Esophagus muscularis mucosa (tissue), 4 donors: Measurements from ENCODE around the gene ANKRD39. TPM values are rescaled to one million over a fixed set of nuclear protein-coding genes. Genes with fewer than 3 reads are reported as not detected.

Experiments
- DNase-seq: peaks from one replicate; pipeline ENCODE4 v3.0.0-alpha.2; 2017; ENCODE audit errors: extremely low spot score
- H3K27ac ChIP-seq, 4 donors: fragments of 200-600 bp; sonication (generic); replicated peaks in 1 of 4; 1 replicate in 3 of 4; 2 replicates in 1 of 4; pipeline ENCODE4 v1.5.1; 2016 to 2019; ENCODE audit warnings: mild to moderate bottlenecking in 1 of 4
- H3K27me3 ChIP-seq, 4 donors: fragments of 200-600 bp; sonication (generic); one replicate each; pipeline versions ENCODE4 v1.5.1 to v1.6.0; 2016 to 2019
- H3K36me3 ChIP-seq, 4 donors: fragments of 200-600 bp; sonication (generic); one replicate each; pipeline ENCODE4 v1.5.1; 2016 to 2019
- H3K4me1 ChIP-seq, 4 donors: fragments of 200-600 bp; sonication (generic); one replicate each; pipeline ENCODE4 v1.5.1; 2016 to 2019
- H3K4me3 ChIP-seq, 4 donors: fragments of 200-600 bp; sonication (generic); 1 replicate in 2 of 4; 2 replicates in 2 of 4; pipeline ENCODE4 v1.5.1; 2016 to 2019; ENCODE audit warnings: mild to moderate bottlenecking in 4 of 4, moderate library complexity in 1 of 4
- H3K9me3 ChIP-seq, 4 donors: fragments of 200-600 bp; sonication (generic); 1 replicate in 3 of 4; 2 replicates in 1 of 4; pipeline ENCODE4 v1.5.1; 2016 to 2019
- CTCF ChIP-seq, 3 experiments: fragments of 200-600 bp in 2 of 3; fragments of 450-650 bp in 1 of 3; sonication (generic) in 2 of 3; IDR thresholded peaks; one replicate each; pipeline ENCODE4 v1.5.1; 2017 to 2019; ENCODE audit warnings: antibody characterized with exemption in 3 of 3, mild to moderate bottlenecking in 2 of 3, moderate library complexity in 1 of 3
- EP300 ChIP-seq: sonication (generic); formaldehyde crosslinking; IDR thresholded peaks from one replicate; pipeline ENCODE4 v1.6.1; 2017; ENCODE audit warnings: antibody characterized with exemption
- POLR2A ChIP-seq: fragments of 450-650 bp; IDR thresholded peaks from one replicate; pipeline ENCODE4 v1.6.1; 2017; ENCODE audit warnings: antibody characterized with exemption, moderate library complexity, mild to moderate bottlenecking, low read depth
- POLR2AphosphoS5 ChIP-seq, 2 donors: sonication (generic); formaldehyde crosslinking; IDR thresholded peaks; one replicate each; pipeline ENCODE4 v1.6.1; 2017; ENCODE audit warnings: antibody characterized with exemption in 2 of 2
- WGBS: methylation state at CpG from one replicate; pipeline ENCODE4 v1.1.5; 2018; 5-methylcytosine and 5-hydroxymethylcytosine counted together
- intact Hi-C: fragments of 100-400 bp; cut with DNase I; formaldehyde crosslinking; loops from one replicate; pipeline ENCODE4 v1.15.1; 2023
- total RNA-seq, 4 donors: library from RNA; depleted of rRNA; stranded (reverse); fragments of >200 nt; gene quantifications; one replicate each; pipeline versions ENCODE4 v1.1.0 to v1.2.1, GENCODE V29; 2016

Gene ANKRD39
- total RNA-seq, 4 donors from 2014 or later, result 12.4 to 17.2 (median 14.7) TPM

DNA sequence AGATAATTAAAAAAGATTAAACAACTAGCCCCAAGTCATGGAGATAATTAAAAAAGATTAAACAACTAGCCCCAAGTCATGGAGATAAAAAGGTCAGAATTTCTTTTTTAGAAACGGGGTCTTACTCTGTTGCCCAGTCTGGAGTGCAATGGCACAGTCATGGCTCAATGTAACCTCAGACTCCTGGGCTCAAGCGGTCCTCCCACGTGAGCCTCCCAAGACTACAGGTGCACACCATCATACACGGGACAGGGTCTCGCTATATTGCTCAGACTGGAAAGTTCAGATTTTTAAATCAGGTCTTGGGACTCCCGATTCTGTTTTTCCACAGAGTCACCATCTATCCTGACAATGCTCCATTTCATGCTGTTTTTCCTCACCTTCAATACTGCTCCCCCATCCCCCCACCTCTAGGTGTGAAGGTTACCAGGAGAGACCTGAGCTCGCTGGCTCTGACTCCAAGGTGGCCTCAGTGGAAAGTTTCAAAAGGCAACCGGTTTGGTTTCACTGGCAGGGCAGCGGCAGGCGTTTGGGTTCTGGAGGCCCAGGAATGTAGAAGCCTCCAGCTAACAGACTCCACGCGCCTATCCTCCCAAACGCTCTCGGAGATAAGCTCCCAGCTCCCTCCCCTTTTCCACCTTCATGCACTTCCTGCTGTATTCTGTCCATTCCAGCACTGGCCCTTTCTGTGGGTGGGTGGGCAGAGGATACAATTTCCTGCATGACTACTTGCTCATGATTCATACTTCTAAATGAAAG, 15.0 kb upstream of the ANKRD39 start:
- DNase-seq, result no peak
- peaks cover 29 to 63% (median 50%) of the 10 kb centered on the region in 4 donors for H3K4me1 ChIP-seq
- intact Hi-C loops, result no loop called here
- peaks cover 0 to under 1% (median 0%) of the 10 kb centered on the region in 4 donors for H3K36me3 ChIP-seq
- H3K9me3 ChIP-seq, result no peaks in the 10 kb centered on the region
- peak overlapping the region in 3 of 4 donors; percentile 42 to 100 (median 60) for H3K27ac ChIP-seq
- no peak overlapping the region for H3K4me3 ChIP-seq
- no peaks in the 10 kb centered on the region for H3K27me3 ChIP-seq
- 80% methylated on average over 12 of the region's 14 CpGs for WGBS
- TF ChIP-seq POLR2AphosphoS5 (IDR thresholded peaks at IDR 0.05) (no peak), POLR2A (no peak), CTCF (IDR thresholded peaks at IDR 0.05) (no peak), EP300 (no peak)

- peaks cover 49 to 81% (median 71%) of the 10 kb centered on the region in 4 donors for H3K4me1 ChIP-seq
Observed at GRCh38 chr2:96870626-96871255, 12.9 kb upstream of the ANKRD39 start.

GRCh38 chr2:96869822-96870625, 12.2 kb upstream of the ANKRD39 start, which contains the start of gene SEMA4C:
Gene SEMA4C, minus strand, starts transcription at chr2:96870080. Its CDS starts 2,194 bp downstream, at chr2:96867886.
- peak within 1 kb of the TSS; percentile 98 to 100 (median 99) for H3K27ac ChIP-seq
- WGBS, result 0% methylated on average over 19 of the region's 93 CpGs
- peaks cover 47 to 81% (median 75%) of the 10 kb centered on the region in 4 donors for H3K4me1 ChIP-seq
- DNase-seq, result no peak
- TF ChIP-seq EP300 (no peak), POLR2AphosphoS5 (IDR thresholded peaks at IDR 0.05) (peak; percentile 85 to 90), POLR2A (peak; percentile 44), CTCF (IDR thresholded peaks at IDR 0.05) (no peak)
- intact Hi-C loops, result loop anchor here (1.0 kb wide), 2 partner anchors 37 to 81 kb away; no protein-coding TSS in a partner anchor
- H3K36me3 ChIP-seq, result peaks cover 8 to 28% (median 25%) of the 10 kb centered on the region in 4 donors
- no peaks in the 10 kb centered on the region for H3K27me3 ChIP-seq
- H3K9me3 ChIP-seq, result no peaks in the 10 kb centered on the region
- H3K4me3 ChIP-seq, result peak within 1 kb of the TSS; percentile 89 to 99 (median 90)

More at GRCh38 chr2:96870626-96871255, 12.9 kb upstream of the ANKRD39 start:
- TF ChIP-seq CTCF (IDR thresholded peaks at IDR 0.05), result no peak
- TF ChIP-seq POLR2A, result no peak
- TF ChIP-seq POLR2AphosphoS5 (IDR thresholded peaks at IDR 0.05), result peak; percentile 43 to 49
- DNase-seq, result no peak
- 16% methylated on average over 10 of the region's 13 CpGs for WGBS
- H3K27ac ChIP-seq, result peak overlapping the region; percentile 98 to 100 (median 99)
- H3K27me3 ChIP-seq, result no peaks in the 10 kb centered on the region
- intact Hi-C loops, result loop anchor here (1.0 kb wide), 1 partner anchor 81 kb away; no protein-coding TSS in a partner anchor
- peaks cover under 1 to 20% (median 18%) of the 10 kb centered on the region in 4 donors for H3K36me3 ChIP-seq
- H3K4me3 ChIP-seq, result peak overlapping the region; percentile 89 to 99 (median 90)
- H3K9me3 ChIP-seq, result no peaks in the 10 kb centered on the region

- Histone ChIP-seq H3K27me3 (no peaks in the 10 kb centered on the region), H3K36me3 (peaks cover 15 to 34% (median 32%) of the 10 kb centered on the region in 4 donors), H3K4me1 (peaks cover 47 to 81% (median 75%) of the 10 kb centered on the region in 4 donors), H3K27ac (peak overlapping the region; percentile 98 to 100 (median 99)), H3K9me3 (no peaks in the 10 kb centered on the region), H3K4me3 (peak overlapping the region; percentile 89 to 99 (median 90))
- intact Hi-C loops, result loop anchor here (1.0 kb wide), 1 partner anchor 38 kb away; no protein-coding TSS in a partner anchor
- DNase-seq, result no peak
- WGBS, result 0% methylated on average over 8 of the region's 64 CpGs
- TF ChIP-seq POLR2A (no peak), POLR2AphosphoS5 (IDR thresholded peaks at IDR 0.05) (peak; percentile 71 to 74), EP300 (no peak), CTCF (IDR thresholded peaks at IDR 0.05) (no peak)
Observed at GRCh38 chr2:96869281-96869821, 11.5 kb upstream of the ANKRD39 start.
